ENCODE measurements around the gene RACGAP1.

Gene RACGAP1

GRCh38 chr12:49984476-49985359 lies 40.6 kb downstream of the RACGAP1 start:
- DNase-seq, result no peak

DNA sequence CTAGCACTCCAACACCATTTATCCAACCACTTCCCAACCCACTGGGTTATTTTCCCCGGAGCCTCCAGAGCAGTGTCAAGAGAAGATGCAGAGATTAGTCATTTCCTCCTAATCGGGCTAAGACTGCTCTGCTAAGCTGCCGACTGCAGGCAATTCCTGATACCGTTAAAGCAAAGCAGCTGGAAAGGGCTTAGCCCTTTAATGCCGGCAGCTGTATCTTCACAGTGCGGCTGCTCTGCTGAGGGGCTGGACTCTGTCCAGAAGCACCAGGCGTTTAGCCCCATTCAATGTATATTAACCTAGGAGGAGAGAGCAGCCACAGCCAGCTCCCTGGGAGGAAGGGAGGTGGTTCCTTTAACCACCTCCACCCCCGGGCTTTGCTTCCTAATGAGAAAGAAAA lies 41.4 kb downstream of the RACGAP1 start:
- DNase-seq, result no peak

GRCh38 chr12:49982246-49983087 lies 42.8 kb downstream of the RACGAP1 start:
- no peak for DNase-seq

GRCh38 chr12:49980501-49981349 lies 44.6 kb downstream of the RACGAP1 start:
- no peak for DNase-seq

DNA sequence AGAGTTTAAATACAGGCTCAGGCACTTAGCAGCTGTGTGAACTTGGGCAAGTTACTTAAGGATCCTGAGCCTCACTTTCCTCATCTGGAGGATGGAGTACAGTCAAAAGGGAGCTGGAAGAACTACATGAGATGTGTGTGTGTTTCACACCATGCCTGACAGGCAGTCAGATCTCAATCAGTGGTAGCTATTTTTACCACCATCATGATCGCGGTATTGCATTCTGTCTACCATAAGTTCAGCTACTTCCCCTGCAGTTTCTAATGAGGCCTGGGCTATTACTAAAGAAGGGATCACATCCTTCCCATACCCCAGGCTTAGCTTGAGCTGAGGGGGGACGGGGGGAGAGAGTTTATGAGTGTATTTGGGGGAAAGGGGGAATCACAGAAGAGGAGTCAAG lies 45.5 kb downstream of the RACGAP1 start:
- no peak for DNase-seq

DNA sequence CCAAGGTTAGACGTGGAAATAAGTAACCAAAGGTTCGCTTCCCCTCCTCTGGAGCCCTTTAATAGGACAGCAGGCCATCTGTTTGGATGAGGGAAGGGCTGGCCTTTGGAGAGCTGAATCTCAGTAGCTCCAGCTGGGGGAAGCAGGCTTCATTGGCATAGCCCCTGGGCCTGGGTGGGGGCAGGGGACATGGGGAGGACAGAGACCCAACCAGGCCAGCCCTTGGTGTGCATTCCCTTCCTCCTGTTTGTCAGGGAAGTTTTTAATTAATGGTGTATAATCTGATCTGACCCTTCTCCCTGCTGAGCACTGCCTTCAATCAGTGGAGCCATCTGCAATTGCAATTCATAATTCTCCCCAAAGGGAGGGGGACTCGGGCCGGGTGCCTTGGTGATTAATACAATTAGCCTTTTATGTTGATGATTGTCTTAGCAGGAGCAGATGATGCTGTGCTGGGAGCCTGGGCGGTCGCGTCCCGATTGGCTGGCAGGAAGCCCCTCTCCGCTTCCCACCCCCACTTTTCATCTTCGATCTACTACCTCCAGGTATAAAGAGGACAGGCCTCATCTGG lies 46.2 kb downstream of the RACGAP1 start:
- no peak for DNase-seq

DNA sequence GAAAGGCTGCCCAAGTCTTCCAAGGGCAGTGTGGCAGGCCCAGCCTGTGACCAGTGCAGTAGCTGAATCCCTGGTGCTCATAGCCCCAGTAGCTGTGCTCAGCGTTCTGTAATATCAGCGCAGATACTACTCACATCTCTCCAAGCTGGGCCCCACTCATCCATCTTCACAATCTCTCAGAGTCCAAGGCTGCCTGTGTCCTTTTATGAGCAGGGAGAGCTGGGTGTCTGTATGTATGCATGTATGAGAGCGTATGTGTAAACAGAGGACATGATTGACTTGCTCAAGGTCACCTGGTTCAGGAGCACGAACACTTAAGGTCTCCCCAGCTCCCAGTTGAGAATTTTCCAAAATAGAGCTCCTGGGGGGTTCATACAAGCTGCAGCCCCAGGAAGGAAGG lies 47.2 kb downstream of the RACGAP1 start:
- DNase-seq, result no peak

DNA sequence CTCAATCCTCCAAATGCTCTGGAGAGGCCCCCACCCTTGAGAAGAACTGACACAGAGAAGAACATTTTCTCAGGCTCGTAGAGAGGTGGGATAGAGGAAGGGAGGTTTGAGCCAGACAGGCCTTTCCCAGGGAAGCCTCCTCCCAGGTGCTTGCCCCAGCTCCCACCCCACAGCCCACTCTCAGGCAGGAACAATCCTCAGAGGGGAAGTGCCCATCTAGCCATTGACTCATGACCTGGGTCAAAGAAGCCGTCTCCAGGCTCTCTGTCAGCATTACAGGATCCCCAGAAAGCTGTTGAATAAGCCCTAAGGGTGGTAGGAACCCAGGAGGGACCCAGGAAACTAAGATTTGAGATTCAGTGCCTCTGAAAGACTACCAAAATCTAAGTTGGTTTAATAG lies 48.7 kb downstream of the RACGAP1 start:
- no peak for DNase-seq

DNA sequence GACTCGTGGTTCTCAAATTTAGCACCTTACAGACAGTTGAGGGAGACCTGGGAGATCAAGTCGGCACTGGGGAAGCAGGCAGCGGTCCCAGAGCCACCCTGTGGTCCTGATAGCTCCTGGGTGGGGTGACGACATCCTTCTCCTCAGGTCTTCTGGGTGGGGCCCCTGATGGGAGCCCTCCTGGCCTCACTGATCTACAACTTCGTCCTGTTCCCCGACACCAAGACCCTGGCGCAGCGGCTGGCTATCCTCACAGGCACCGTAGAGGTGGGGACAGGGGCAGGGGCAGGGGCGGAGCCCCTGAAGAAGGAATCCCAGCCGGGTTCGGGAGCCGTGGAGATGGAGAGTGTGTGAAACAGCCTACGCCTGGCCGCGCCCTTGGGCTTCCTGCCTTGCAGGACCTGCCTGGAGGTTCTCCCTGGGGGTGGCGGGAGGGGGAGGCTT lies 50.0 kb downstream of the RACGAP1 start:
- DNase-seq, result no peak

- no peak for DNase-seq
Measured at GRCh38 chr12:49974677-49975317, 50.5 kb downstream of the RACGAP1 start.

GRCh38 chr12:49974231-49974675 lies 51.0 kb downstream of the RACGAP1 start:
- no peak for DNase-seq

GRCh38 chr12:49973361-49973830 lies 51.9 kb downstream of the RACGAP1 start:
- no peak for DNase-seq

- DNase-seq, result no peak
Measured at GRCh38 chr12:49972641-49973360, 52.5 kb downstream of the RACGAP1 start, which contains the start of gene AQP6. AQP6 (plus strand) TSS chr12:49972947; CDS start chr12:49973174, 227 bp downstream.

- DNase-seq, result no peak
Measured at GRCh38 chr12:49972129-49972528, 53.2 kb downstream of the RACGAP1 start.

- DNase-seq, result no peak
Measured at GRCh38 chr12:49971141-49971540, 54.2 kb downstream of the RACGAP1 start.

GRCh38 chr12:49970658-49971057 lies 54.6 kb downstream of the RACGAP1 start:
- no peak for DNase-seq

DNA sequence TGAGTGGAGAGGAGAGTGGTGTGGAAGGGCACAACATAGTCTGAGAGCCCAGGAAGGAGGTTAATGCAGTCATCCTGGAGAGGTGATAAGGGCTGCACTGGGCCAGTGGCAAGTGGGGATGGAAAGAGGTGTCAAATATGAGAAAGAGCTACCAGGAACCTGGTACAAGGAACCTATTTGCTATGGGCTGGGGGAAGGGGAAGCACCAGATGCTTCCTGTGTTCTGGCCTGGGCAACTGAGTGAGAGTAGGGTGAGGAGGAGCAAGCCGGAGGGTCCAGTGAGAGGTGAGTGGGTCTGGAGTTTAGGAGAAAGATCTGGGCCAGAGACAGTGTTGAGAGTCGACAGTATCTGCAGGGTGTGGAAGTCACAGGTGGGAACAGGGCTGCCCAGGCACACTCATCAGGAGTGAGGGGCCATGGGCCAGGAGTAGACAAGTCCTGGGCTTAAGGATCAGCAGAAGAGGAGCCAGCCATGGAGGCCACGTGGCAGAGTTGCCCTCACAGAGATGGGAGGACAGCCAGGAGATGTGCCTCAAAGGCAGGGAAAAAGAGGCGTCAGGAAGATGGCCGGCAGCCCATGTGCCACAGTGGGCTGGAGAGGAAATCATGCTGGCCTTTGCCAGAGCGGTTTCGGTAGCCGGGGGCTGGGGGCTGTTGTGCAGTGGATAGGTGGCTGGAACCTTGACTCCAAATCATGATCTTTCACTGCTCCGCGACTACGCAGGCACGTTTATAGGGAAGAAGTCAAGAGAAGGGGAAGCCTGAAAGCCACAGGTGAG lies 55.5 kb downstream of the RACGAP1 start:
- DNase-seq, result no peak

- no peak for DNase-seq
Measured at GRCh38 chr12:49969027-49969426, 56.3 kb downstream of the RACGAP1 start.

- DNase-seq, result no peak
Measured at GRCh38 chr12:49968471-49968870, 56.8 kb downstream of the RACGAP1 start.

DNA sequence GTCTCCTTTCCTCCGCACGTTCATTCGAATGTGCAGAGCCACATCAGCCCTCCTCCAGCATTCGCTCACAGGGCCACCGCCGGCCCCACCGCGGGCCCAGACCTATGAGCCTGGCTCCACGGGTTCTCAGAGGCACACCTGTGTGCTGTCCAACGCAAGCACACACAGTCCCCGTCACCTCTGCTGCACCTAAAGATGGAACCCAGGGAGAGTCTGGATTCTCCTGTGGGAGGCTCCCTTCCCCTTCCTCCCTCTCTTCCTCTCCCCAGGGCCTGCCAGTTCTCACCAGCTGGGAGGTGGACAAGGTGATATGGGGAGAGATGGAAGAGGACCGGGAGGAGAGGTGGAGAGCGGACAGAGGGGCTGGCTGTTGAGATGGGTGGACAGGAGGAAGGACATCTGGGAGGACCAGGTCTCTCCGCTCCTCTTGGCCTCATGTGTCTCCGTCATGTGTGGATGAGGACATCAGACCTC lies 57.5 kb downstream of the RACGAP1 start:
- DNase-seq, result no peak

All from NCI-H1048 (cell line).